OCI-LY1 (cell line): Measurements from ENCODE around the gene DUOX1.

Experiments used
- CTCF ChIP-seq: fragments of 200-600 bp; sonication (generic), shearing (Covaris generic); IDR thresholded peaks from 2 replicates; pipeline ENCODE4 v1.5.1; 2017; ENCODE audit warnings: mild to moderate bottlenecking, antibody characterized with exemption, low read length, moderate library complexity, mixed read lengths
- EZH2 ChIP-seq: fragments of 200-600 bp; sonication (generic), shearing (Covaris generic); IDR thresholded peaks from 2 replicates; pipeline ENCODE4 v1.8.0; 2017; ENCODE audit warnings: borderline replicate concordance, mixed run types, mild to moderate bottlenecking, antibody characterized with exemption, low read length, moderate library complexity, mixed read lengths

DNA sequence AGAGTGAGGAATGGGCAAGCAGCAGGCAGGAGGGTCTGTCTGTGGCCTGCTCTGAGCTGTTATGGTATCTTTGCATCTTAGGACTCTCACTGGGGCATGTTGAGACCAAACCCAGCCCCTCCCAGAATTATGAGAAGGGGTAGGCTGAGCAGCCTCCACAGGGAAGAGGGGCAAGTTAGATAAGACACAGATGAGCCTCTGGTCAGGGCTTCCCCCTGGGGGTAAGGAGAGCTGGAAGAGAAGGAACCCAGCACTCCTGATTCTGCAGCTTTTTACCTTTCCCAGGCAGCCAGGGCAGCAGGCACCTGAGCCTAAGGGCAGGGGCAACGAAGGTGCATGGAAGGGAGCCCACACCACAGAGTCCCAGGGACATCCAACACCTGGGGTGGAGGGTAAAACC is 19.3 kb downstream of the DUOX1 start:
- TF ChIP-seq CTCF: no peak
- no peak for TF ChIP-seq EZH2
